Esophagus squamous epithelium (tissue), 5 donors: Measurements from ENCODE around the gene CUTA. TPM values are rescaled to one million over a fixed set of nuclear protein-coding genes. Genes with fewer than 3 reads are reported as not detected.

Experiments
- DNase-seq: peaks from one replicate; lab custom pipeline; 2025; lab: John Stamatoyannopoulos, UW
- H3K27ac ChIP-seq, 4 donors: fragments of 200-600 bp; sonication (generic); one replicate each; pipeline ENCODE4 v1.5.1; 2016 to 2019; ENCODE audit warnings: mild to moderate bottlenecking in 1 of 4
- H3K27me3 ChIP-seq, 4 donors: fragments of 200-600 bp; sonication (generic); 1 replicate in 3 of 4; 2 replicates in 1 of 4; pipeline versions ENCODE4 v1.5.1 to v1.6.0; 2017 to 2021; ENCODE audit warnings: antibody characterized with exemption in 1 of 4
- H3K36me3 ChIP-seq, 3 donors: fragments of 200-600 bp; sonication (generic); one replicate each; pipeline ENCODE4 v1.5.1; 2016 to 2019
- H3K4me1 ChIP-seq, 3 donors: fragments of 200-600 bp; sonication (generic); one replicate each; pipeline ENCODE4 v1.5.1; 2017 to 2019
- H3K4me3 ChIP-seq, 4 donors: fragments of 200-600 bp; sonication (generic); 1 replicate in 3 of 4; 2 replicates in 1 of 4; pipeline ENCODE4 v1.5.1; 2016 to 2019; ENCODE audit warnings: mild to moderate bottlenecking in 2 of 4, moderate library complexity in 1 of 4
- H3K9me3 ChIP-seq, 3 donors: fragments of 200-600 bp; sonication (generic); one replicate each; pipeline ENCODE4 v1.5.1; 2016 to 2019
- CTCF ChIP-seq, 6 experiments: fragments of 450-650 bp in 4 of 6; fragments of 200-600 bp in 2 of 6; sonication (generic) in 2 of 6; IDR thresholded peaks; one replicate each; pipeline ENCODE4 v1.5.1; 2016 to 2019; ENCODE audit warnings: antibody characterized with exemption in 6 of 6, mild to moderate bottlenecking in 4 of 6, moderate library complexity in 4 of 6
- POLR2A ChIP-seq, 4 donors: fragments of 450-650 bp; IDR thresholded peaks; one replicate each; pipeline ENCODE4 v1.6.1; 2017; ENCODE audit warnings: antibody characterized with exemption in 4 of 4, mild to moderate bottlenecking in 4 of 4, moderate library complexity in 3 of 4
- WGBS, 2 donors: methylation state at CpG; one replicate each; pipeline ENCODE4 v1.1.5; 2018; 5-methylcytosine and 5-hydroxymethylcytosine counted together
- intact Hi-C: fragments of 100-400 bp; cut with DNase I; formaldehyde crosslinking; loops from one replicate; pipeline ENCODE4 v1.15.0; 2022
- total RNA-seq, 4 donors: library from RNA; depleted of rRNA; stranded (reverse); fragments of >200 nt; gene quantifications; one replicate each; pipeline ENCODE4 v1.1.0, GENCODE V29; 2016
- donor health status: DM: yes; HTN: yes; CAD: no.

CUTA gene
- total RNA-seq, 4 donors from 2014 or later: 46.0 to 93.1 (median 69.4) TPM

DNA sequence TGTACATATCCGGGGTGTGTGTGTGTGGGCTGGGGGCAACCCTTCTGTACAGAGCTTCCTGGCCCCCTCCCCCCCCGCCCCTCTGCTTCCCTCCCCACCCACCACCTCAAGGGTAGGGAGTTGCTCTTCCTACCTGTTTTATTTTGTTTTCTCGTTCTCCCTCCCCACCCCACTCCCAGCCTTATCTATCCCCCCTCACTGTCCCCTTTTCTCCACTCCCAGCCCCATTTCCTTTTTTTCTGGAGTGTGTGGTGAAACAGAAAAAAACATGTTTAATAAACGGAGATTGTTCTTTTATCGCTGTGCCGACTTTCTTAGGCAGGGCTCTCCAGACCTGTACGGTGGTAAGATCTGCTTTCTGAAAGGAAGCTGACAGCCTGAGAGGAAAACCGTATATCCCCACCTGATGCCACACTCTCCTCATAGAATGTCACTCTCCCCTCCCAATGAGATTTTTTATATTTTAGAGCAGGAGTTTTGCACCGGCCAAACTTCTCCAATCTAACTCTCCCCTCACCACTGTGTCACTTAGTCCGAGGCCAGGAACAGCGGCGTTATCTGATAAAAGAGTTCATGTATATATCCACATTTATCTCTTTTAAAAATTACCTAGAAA is 35.6 kb upstream of the CUTA start:
- WGBS, 2 donors: 1 to 2% methylated on average over 12 of the region's 12 CpGs
- Histone ChIP-seq H3K36me3 (peaks cover 0 to 41% (median 3%) of the 10 kb centered on the region in 3 donors), H3K27me3 (no peaks in the 10 kb centered on the region), H3K9me3 (no peaks in the 10 kb centered on the region), H3K4me1 (peaks cover 13 to 32% (median 14%) of the 10 kb centered on the region in 3 donors), H3K4me3 (peak overlapping the region; percentile 68 to 84 (median 78)), H3K27ac (peak overlapping the region; percentile 80 to 90 (median 86))
- TF ChIP-seq POLR2A (IDR thresholded peaks at IDR 0.05) (no peak), CTCF (IDR thresholded peaks at IDR 0.05) (no peak)
- intact Hi-C loops: no loop called here
- DNase-seq: no peak

DNA sequence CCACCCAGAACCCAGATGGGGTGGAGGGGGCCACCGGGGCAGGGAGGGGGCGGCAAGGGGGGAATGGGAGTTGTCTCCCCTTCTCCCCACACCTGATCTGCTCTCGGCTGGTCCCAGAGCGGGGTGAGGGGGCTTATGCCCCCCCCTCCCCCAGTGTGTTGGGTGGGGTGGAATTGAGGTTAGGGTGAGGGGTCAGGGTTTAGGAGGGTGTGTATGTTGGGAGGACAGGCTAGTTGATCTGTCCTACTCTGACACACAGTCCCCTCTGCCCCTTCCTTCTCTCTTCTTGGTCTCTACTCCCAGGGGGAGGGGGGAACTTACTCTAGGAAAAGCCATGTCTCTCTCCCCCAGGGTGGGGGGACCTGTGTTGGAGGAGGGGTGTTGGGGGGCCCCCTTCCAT is 34.6 kb upstream of the CUTA start:
- H3K4me3 ChIP-seq: no peak overlapping the region
- no peak for DNase-seq

DNA sequence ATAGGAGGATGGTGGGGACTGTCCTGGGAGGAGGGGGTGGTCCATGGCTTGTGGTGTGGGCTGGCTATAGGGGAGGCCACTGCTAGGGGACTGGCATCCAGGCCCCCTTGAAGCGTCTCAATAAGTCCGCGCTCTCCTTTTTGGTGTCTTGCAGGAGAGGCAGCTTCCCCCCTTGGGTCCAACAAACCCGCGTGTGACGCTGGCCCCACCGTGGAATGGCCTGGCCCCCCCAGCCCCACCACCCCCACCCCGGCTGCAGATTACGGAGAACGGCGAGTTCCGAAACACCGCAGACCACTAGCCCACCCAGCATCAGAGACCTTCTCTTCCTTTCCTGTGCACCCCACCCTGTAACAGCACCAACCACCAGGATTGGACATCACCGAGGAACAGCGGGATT is 33.7 kb upstream of the CUTA start:
- intact Hi-C loops: no loop called here
- DNase-seq: no peak
- Histone ChIP-seq H3K36me3 (peaks cover 0 to 48% (median 7%) of the 10 kb centered on the region in 3 donors), H3K27me3 (no peaks in the 10 kb centered on the region), H3K27ac (no peak overlapping the region), H3K4me1 (peaks cover 13 to 32% (median 14%) of the 10 kb centered on the region in 3 donors), H3K4me3 (no peak overlapping the region), H3K9me3 (no peaks in the 10 kb centered on the region)
- TF ChIP-seq CTCF (IDR thresholded peaks at IDR 0.05) (no peak), POLR2A (IDR thresholded peaks at IDR 0.05) (no peak)
- WGBS, 2 donors: 86 to 90% methylated on average over 5 to 6 of the region's 15 CpGs

More for the DNA sequence above, 34.6 kb upstream of the CUTA start:
- Histone ChIP-seq H3K9me3 (no peaks in the 10 kb centered on the region), H3K4me1 (peaks cover 13 to 32% (median 14%) of the 10 kb centered on the region in 3 donors), H3K36me3 (peaks cover 0 to 48% (median 7%) of the 10 kb centered on the region in 3 donors), H3K27me3 (no peaks in the 10 kb centered on the region), H3K27ac (peak overlapping the region in 1 of 4 donors; percentile 90)
- TF ChIP-seq POLR2A (IDR thresholded peaks at IDR 0.05) (no peak), CTCF (IDR thresholded peaks at IDR 0.05) (no peak)
- intact Hi-C loops: no loop called here
- 60 to 80% methylated on average over 1 to 3 of the region's 4 CpGs for whole genome bisulfite sequencing, 2 donors

DNA sequence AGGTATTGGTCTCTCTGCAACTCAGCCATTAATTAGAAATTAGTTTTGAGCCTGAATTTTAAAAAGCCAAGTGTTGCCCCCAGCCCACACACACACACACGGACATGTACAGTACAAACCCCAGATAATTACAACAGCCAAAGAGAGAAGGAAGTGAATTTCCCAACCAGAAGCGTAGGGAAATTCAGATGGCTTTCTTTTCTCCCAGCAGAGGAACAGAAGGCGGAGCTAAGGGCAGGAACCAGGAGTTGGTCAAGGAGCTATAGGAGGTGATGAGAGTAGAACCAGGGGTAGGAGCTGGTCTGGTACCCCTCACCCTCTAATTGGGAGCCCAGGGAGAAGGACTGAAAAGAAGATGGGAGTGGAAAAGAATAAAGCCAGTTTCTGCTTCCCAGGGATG is 32.5 kb upstream of the CUTA start:
- DNase-seq: no peak
- Histone ChIP-seq H3K27me3 (no peaks in the 10 kb centered on the region), H3K36me3 (peaks cover 0 to 44% (median 7%) of the 10 kb centered on the region in 3 donors), H3K27ac (no peak overlapping the region), H3K4me3 (no peak overlapping the region), H3K4me1 (peaks cover 13 to 23% (median 14%) of the 10 kb centered on the region in 3 donors), H3K9me3 (no peaks in the 10 kb centered on the region)
- intact Hi-C loops: no loop called here
- TF ChIP-seq POLR2A (IDR thresholded peaks at IDR 0.05): no peak
- no peak for TF ChIP-seq CTCF (IDR thresholded peaks at IDR 0.05)
- 50 to 57% methylated on average over 3 of the region's 3 CpGs for WGBS, 2 donors

GRCh38 chr6:33446356-33446755 is 28.4 kb upstream of the CUTA start:
- Histone ChIP-seq H3K4me3 (no peak overlapping the region), H3K36me3 (peaks cover 11 to 83% (median 18%) of the 10 kb centered on the region in 3 donors), H3K4me1 (no peaks in the 10 kb centered on the region), H3K27me3 (no peaks in the 10 kb centered on the region), H3K9me3 (no peaks in the 10 kb centered on the region), H3K27ac (no peak overlapping the region)
- no peak for TF ChIP-seq POLR2A (IDR thresholded peaks at IDR 0.05)
- intact Hi-C loops: no loop called here
- WGBS, 2 donors: 93% methylated on average over 8 of the region's 10 CpGs; no CpG with 5 or more reads in 1 of the 2 donors
- no peak for DNase-seq
